ENCODE results near the gene SELENON.

The SELENON gene

DNA sequence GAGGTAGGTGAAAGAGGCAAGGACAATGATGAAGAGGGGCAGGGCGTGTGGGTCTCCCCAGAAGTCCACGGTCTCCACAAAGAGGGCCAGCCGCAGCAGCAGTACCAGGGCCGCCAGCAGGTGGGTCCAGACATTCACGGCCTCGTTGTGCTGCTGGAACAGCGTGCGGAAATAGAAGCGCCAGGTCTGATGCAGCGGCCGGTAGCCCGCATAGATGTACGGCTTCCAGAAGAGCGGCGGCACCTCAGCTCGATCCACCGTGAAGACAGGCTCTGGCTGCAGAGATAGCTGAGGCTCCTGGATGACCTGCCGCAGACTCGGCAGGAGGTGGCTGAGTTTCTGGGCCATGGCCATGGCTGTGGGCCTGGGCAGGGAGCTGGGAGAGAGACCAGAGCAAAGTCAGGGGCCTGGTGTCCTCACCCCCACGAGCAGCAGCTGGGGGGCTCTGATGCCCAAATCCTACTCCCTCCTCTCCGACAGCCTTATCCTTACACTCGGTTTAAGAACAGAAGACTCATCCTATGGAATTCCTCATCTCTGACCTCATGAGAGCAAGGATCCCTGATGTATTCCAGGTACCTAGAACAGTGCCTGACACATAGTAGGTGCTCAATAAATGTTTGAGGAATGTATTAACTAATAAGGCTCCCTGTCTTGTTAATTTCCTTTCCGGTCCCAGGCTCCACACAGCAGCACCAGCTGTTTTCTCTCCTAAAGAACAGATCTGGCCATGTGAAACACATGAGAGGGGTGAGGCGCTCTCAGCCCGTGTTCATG, 63.7 kb downstream of the SELENON start:
- DNase-seq (ENCODE audit: low read depth in 2 of 2) = no peak

DNA sequence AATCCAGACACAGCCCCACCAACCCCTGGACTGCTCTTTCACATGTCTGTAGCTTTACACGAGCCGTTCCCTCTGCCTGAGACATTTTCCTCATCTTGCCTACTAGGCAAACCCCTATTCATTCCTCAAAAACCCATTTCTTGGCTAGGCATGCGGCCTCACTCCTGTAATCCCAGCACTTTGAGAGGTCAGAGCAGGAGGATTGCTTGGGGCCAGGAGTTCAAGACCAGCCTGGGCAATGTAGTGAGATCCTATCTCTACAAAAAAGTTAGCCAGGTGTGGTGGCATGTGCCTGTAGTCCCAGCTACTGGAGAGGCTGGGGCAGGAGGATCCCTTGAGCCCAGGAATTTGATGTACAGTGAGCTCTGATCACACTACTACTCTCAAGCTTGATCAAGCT, 64.4 kb downstream of the SELENON start:
- no peak for DNase-seq (ENCODE audit: low read depth in 2 of 2)

DNA sequence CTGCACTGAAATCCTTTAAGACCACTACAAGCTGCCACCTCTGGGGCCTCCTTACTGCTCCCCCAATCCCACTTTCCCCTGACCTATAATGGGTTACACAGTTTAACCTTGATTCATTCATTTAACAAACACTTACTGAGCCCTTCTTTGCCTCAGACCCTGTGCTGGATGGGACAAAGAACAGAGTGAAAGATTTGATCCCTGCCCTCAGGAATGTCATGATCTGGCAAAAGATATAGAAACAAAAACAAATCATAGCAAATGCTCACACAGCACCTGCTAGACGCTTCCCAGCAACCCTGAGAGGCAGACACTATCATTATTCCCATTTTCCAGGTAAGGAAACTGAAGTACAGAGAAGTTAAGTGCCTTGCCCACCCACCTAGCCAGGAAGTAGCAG, 66.3 kb downstream of the SELENON start:
- DNase-seq (ENCODE audit: low read depth in 2 of 2) = no peak

DNA sequence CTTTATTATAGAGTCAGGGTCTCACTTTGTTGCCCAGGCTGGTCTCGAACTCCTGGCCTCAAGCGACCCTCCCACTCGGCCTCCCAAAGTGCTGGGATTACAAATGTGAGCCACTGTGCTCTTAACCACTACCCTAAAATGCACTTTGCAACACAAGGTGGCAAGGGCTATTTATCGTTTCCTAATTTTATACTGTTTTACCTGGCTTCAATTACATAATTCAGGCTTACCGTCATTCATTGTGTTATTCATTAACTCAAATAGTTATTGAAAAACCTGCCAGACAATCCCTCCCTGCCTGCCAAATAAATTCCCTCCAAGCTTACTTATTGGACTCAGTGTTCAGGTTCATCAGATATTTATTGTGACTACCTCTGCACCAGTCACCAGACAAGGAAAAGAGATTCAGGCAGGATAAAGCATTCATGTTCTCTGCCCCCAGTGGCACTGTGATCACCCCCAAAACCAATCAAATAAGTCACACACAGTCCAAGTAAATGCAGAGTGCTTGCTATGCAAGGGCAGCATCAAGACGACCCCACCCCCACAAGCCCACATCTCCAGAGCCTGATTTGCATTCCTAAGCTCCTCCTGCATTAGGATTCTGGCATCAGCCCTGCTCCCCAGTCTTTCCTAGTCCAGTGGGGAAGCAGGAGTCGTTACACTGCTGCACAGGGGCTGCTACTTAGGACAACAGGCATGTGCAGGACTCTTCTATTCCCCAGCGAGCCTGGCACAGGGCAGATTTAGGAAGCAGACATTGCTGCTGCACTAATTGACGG, 67.4 kb downstream of the SELENON start:
- DNase-seq (ENCODE audit: low read depth in 2 of 2) = no peak
